ENCODE measurements around the gene SLC35B2. TPM values are rescaled to one million over a fixed set of nuclear protein-coding genes. Genes with fewer than 3 reads are reported as not detected.
A peak's percentile ranks its signal among the peaks of the same experiment; 100 is the strongest.

SLC35B2 gene
- total RNA-seq, 1 donor from 2014 or later = 26.1 TPM

DNA sequence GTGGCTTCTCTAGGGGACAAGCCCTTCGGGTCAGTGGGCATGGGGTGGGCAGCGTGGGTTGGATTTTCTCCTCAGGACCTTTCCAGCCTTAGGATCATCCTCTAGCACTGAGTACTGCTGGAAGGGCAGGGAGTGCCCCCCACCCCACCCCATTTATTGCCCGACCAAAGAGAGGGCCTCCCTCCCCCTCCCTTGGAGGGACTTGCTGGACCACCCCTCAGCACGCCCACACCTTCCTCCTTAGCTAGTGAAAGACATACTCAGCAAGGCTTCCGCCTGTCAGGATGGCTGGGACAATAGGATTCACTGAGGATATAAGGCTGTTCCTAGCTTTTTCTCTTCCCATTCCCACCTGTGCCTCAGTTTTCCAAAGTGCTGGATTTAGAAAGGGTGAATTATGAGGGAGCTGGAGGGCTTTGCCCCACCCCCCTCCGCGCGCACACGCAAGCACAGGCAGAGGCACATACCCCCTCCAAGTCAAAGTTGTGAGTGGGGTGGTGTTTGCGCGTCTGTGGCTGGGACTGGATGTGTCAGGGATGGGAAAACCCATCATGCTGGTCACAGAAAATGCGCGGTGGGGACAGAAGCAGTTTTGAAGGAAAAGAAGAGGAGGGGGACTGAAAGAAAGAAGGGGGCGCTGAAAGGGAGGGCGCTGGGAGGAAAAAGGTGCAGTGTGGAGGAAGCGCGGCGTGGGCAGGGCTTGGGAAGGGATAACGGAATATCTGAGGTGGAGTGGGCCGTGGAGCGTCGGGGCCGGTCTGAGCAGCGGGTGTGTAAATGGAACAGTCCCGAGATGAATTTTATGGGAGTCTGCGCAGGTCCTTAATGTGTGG, 34.6 kb downstream of the SLC35B2 start:
- Histone ChIP-seq H3K4me1 (ENCODE audit: control insufficient read depth in 3 of 3, insufficient read depth in 3 of 3, low read length in 3 of 3) (peaks cover 72 to 75% (median 74%) of the 10 kb centered on the region in 3 donors), H3K27me3 (ENCODE audit: control insufficient read depth in 3 of 3, insufficient read depth in 3 of 3, low read length in 3 of 3) (no peaks in the 10 kb centered on the region), H3K9ac (ENCODE audit: low read depth in 1 of 3, low read length in 3 of 3) (peak overlapping the region in 2 of 3 donors; percentile 74 to 85)

DNA sequence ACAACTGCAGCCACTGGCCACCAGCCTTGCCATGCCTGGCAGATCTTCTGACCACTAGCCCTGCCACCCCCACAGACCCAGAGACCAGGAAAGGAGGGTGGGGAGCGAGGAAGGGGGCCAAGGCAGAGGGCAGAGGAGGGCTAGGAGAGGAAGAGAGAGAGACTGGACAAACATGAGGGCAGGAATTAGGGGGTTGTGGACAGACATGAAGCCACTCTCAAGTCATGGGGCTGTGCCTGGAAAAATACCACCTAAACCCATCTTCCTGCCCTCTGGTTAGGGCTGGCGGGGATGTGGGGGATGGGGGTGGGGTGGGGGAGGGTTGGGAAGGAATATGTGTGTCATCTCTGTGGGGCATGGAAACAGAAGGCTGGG, 35.4 kb downstream of the SLC35B2 start:
- Histone ChIP-seq H3K27me3 (ENCODE audit: control insufficient read depth in 3 of 3, insufficient read depth in 3 of 3, low read length in 3 of 3) (no peaks in the 10 kb centered on the region), H3K27ac (ENCODE audit: low read depth, low read length) (peak overlapping the region; percentile 94), H3K4me3 (ENCODE audit: low read length in 3 of 3) (peak overlapping the region in 2 of 3 donors; percentile 32 to 60), H3K36me3 (ENCODE audit: control insufficient read depth in 3 of 3, insufficient read depth in 3 of 3, low read length in 3 of 3) (no peaks in the 10 kb centered on the region), H3K4me1 (ENCODE audit: control insufficient read depth in 3 of 3, insufficient read depth in 3 of 3, low read length in 3 of 3) (peaks cover 72 to 77% (median 74%) of the 10 kb centered on the region in 3 donors), H3K9me3 (ENCODE audit: control insufficient read depth in 3 of 3, low read length in 3 of 3) (no peaks in the 10 kb centered on the region), H3K9ac (ENCODE audit: low read depth in 1 of 3, low read length in 3 of 3) (peak overlapping the region; percentile 27 to 80 (median 74))

More for the DNA sequence above, 34.6 kb downstream of the SLC35B2 start:
- H3K36me3 ChIP-seq (ENCODE audit: control insufficient read depth in 3 of 3, insufficient read depth in 3 of 3, low read length in 3 of 3) = peaks cover 0 to 2% (median 0%) of the 10 kb centered on the region in 3 donors
- no peaks in the 10 kb centered on the region for H3K9me3 ChIP-seq (ENCODE audit: control insufficient read depth in 3 of 3, low read length in 3 of 3)
- peak overlapping the region; percentile 94 for H3K27ac ChIP-seq (ENCODE audit: low read depth, low read length)
- peak overlapping the region; percentile 65 to 73 (median 66) for H3K4me3 ChIP-seq (ENCODE audit: low read length in 3 of 3)

DNA sequence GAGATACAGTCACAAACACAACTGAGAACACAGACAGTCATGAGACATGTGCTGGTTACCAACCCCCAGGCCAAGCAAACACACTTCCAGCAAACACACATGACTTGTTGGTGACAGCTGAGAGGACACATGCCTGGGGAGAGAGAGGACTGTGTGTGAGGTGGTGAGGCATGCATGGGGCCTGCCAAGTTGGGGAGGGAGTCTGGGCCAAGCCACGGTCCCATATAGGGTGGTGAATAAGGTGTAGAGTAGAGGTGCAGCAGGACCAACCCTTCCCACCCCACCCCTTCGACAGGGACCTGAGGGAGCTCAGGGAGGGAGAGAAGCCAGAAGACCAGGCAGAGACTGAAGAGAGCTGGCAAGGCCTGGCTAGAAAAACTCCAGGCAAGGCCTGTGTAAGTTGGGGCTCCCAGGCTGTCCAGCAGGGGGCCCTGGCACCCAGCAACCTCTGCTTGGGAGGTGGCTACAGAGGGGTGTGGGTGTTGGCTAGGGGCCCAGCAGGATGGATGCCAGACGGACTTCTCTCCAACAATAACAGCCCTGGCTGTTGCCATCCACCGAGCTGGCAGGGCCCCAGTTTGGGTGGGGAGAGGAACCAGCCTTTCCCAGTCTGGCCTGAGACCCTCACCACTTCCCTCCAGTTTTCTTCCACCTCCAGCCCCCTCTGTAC, 35.9 kb downstream of the SLC35B2 start:
- Histone ChIP-seq H3K27me3 (ENCODE audit: control insufficient read depth in 3 of 3, insufficient read depth in 3 of 3, low read length in 3 of 3) (no peaks in the 10 kb centered on the region), H3K4me3 (ENCODE audit: low read length in 3 of 3) (peak overlapping the region; percentile 24 to 60 (median 32)), H3K9me3 (ENCODE audit: control insufficient read depth in 3 of 3, low read length in 3 of 3) (no peaks in the 10 kb centered on the region), H3K36me3 (ENCODE audit: control insufficient read depth in 3 of 3, insufficient read depth in 3 of 3, low read length in 3 of 3) (no peaks in the 10 kb centered on the region), H3K27ac (ENCODE audit: low read depth, low read length) (peak overlapping the region; percentile 94), H3K4me1 (ENCODE audit: control insufficient read depth in 3 of 3, insufficient read depth in 3 of 3, low read length in 3 of 3) (peaks cover 72 to 76% (median 74%) of the 10 kb centered on the region in 3 donors), H3K9ac (ENCODE audit: low read depth in 1 of 3, low read length in 3 of 3) (peak overlapping the region; percentile 27 to 80 (median 63))

DNA sequence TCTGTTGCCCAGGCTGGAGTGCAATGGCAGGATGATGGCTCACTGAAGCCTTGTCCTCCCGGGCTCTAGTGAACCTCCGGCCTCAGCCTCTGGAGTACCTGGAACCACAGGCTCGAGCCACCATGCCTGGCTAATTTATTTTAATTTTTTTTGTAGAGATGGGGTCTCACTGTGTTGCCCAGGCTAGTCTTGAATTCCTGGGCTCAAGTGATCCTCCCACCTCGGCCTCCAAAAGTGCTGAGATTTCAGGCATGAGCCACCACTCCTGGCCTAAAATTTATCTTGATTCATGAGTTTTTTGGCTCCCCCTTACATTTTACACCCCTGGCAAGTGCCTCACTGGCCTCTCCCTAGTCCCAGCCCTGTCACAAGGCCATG, 36.4 kb downstream of the SLC35B2 start:
- Histone ChIP-seq H3K4me1 (ENCODE audit: control insufficient read depth in 3 of 3, insufficient read depth in 3 of 3, low read length in 3 of 3) (peaks cover 71 to 75% (median 72%) of the 10 kb centered on the region in 3 donors), H3K9me3 (ENCODE audit: control insufficient read depth in 3 of 3, low read length in 3 of 3) (no peaks in the 10 kb centered on the region), H3K27ac (ENCODE audit: low read depth, low read length) (peak overlapping the region; percentile 94), H3K4me3 (ENCODE audit: low read length in 3 of 3) (peak overlapping the region in 1 of 3 donors; percentile 3), H3K36me3 (ENCODE audit: control insufficient read depth in 3 of 3, insufficient read depth in 3 of 3, low read length in 3 of 3) (no peaks in the 10 kb centered on the region), H3K9ac (ENCODE audit: low read depth in 1 of 3, low read length in 3 of 3) (peak overlapping the region in 2 of 3 donors; percentile 38 to 80), H3K27me3 (ENCODE audit: control insufficient read depth in 3 of 3, insufficient read depth in 3 of 3, low read length in 3 of 3) (no peaks in the 10 kb centered on the region)

DNA sequence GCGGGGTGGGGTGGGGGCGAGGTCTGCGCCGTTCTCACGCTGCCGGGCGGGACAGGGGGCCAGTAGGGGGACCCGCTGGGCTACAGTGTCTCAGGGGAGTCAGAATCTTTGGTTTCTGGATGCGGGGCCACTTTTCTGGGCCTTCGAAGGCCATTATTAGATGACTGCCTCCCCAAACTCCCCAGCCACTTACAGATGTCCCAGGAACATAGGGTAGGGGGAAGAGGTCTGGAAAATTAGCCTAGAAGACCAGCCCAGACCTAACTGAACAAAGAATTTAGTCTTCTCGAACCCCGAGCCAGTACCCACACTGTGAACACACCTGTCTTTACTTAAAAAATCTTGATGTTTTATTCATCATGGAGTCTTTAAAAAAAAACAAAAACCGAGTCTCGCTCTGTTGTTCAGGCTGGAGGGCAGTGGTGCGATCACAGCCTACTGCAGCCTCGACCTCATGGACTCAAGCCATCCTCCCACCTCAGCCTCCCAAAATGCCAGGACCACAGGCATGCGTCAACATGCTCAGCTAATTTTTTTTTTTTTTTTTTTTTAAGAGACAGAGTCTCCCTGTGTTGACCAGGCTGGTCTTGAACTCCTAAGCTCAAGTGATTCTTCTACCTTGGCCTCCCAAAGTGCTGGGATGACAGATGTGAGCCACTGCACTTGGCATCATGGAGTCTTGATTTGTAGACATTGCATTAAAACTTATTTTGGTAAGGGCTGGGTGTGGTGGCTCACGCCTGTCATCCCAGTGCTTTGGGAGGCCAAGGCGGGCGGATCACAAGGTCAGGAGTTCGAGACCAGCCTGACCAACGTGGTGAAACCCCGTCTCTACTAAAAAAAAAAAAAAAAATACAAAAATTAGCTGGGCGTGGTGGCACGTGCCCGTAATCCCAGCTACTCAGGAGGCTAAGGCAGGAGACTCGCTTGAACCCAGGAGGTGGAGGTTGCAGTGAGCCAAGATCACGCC, 37.2 kb downstream of the SLC35B2 start:
- peak overlapping the region in 2 of 3 donors; percentile 38 to 61 for H3K9ac ChIP-seq (ENCODE audit: low read depth in 1 of 3, low read length in 3 of 3)
- H3K4me3 ChIP-seq (ENCODE audit: low read length in 3 of 3) = peak overlapping the region; percentile 55 to 73 (median 64)
- peak overlapping the region; percentile 94 for H3K27ac ChIP-seq (ENCODE audit: low read depth, low read length)
- no peaks in the 10 kb centered on the region for H3K9me3 ChIP-seq (ENCODE audit: control insufficient read depth in 3 of 3, low read length in 3 of 3)
- peaks cover 64 to 69% (median 64%) of the 10 kb centered on the region in 3 donors for H3K4me1 ChIP-seq (ENCODE audit: control insufficient read depth in 3 of 3, insufficient read depth in 3 of 3, low read length in 3 of 3)
- no peaks in the 10 kb centered on the region for H3K27me3 ChIP-seq (ENCODE audit: control insufficient read depth in 3 of 3, insufficient read depth in 3 of 3, low read length in 3 of 3)
- H3K36me3 ChIP-seq (ENCODE audit: control insufficient read depth in 3 of 3, insufficient read depth in 3 of 3, low read length in 3 of 3) = no peaks in the 10 kb centered on the region

DNA sequence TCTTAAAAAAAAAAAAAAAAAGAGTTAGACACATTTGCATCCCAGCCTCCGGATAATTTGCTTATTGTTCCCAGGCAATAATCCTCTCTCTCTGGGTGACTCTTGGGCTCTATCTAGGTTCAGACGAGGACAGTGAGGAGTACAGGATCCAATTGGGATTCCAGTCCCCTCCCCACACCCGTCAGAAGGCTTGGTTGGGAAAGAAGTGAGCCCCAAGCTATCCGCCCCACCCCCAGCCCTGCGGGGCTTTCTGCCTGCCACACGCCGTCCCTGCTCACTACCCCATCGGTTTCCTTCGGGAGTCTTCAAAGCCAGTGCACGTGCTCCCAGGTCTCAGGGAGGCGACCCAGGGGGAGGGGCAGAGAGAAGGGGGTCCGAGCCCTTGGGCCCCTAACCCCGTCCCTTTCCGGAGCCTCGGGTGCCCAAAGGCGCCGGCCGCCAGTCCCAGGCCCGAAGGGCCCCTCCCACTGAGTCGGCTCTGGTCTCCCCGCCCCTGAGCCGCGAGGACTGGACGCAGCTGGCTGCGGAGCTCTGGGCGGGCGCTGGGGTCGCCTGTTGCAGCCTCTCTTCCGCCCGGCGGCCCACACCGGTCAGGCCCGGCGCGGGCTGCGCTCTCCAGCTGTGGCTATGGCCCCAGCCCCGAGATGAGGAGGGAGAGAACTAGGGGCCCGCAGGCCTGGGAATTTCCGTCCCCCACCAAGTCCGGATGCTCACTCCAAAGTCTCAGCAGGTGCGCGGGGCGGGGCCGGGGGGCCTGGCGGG, 38.1 kb downstream of the SLC35B2 start:
- Histone ChIP-seq H3K36me3 (ENCODE audit: control insufficient read depth in 3 of 3, insufficient read depth in 3 of 3, low read length in 3 of 3) (no peaks in the 10 kb centered on the region), H3K27ac (ENCODE audit: low read depth, low read length) (peak overlapping the region; percentile 94), H3K27me3 (ENCODE audit: control insufficient read depth in 3 of 3, insufficient read depth in 3 of 3, low read length in 3 of 3) (no peaks in the 10 kb centered on the region), H3K4me3 (ENCODE audit: low read length in 3 of 3) (peak overlapping the region; percentile 55 to 73 (median 65)), H3K9ac (ENCODE audit: low read depth in 1 of 3, low read length in 3 of 3) (peak overlapping the region; percentile 43 to 84 (median 48)), H3K9me3 (ENCODE audit: control insufficient read depth in 3 of 3, low read length in 3 of 3) (no peaks in the 10 kb centered on the region), H3K4me1 (ENCODE audit: control insufficient read depth in 3 of 3, insufficient read depth in 3 of 3, low read length in 3 of 3) (peaks cover 55 to 60% (median 56%) of the 10 kb centered on the region in 3 donors)

DNA sequence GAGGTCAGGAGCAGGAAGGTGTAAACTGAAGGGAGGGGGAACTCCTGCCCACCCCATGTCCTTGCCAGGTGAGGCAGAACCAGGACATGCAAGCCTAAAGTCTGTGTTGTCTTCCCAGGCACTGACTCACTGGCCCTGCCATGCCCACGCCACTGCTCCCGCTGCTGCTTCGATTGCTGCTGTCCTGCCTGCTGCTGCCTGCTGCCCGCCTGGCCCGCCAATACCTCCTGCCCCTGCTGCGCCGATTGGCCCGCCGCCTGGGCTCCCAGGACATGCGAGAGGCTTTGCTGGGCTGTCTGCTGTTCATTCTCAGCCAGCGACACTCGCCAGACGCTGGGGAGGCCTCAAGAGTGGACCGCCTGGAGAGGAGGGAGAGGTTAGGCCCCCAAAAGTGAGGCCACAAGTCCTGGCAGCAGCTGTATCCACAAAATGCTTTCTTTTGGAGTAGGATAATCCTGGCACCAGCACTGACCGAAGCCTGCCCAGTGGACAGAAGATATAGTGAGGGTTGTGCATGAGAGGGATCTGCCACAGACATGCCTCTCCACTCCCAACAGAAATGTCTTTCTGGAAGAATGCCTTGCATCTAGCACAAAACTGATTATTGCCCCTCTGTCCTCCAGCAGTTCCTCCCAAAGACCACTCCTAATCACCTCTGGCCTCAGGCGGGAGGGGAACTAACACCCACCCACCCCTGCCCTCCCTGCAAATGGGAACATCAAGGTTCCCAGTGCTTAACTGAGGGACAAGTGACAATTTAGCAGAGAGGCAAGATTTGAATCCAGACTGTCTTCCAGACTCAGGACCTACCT, 39.8 kb downstream of the SLC35B2 start:
- H3K27ac ChIP-seq (ENCODE audit: low read depth, low read length) = peak overlapping the region; percentile 94
- H3K4me1 ChIP-seq (ENCODE audit: control insufficient read depth in 3 of 3, insufficient read depth in 3 of 3, low read length in 3 of 3) = peaks cover 45 to 51% (median 47%) of the 10 kb centered on the region in 3 donors
- no peaks in the 10 kb centered on the region for H3K9me3 ChIP-seq (ENCODE audit: control insufficient read depth in 3 of 3, low read length in 3 of 3)
- no peaks in the 10 kb centered on the region for H3K36me3 ChIP-seq (ENCODE audit: control insufficient read depth in 3 of 3, insufficient read depth in 3 of 3, low read length in 3 of 3)
- peak overlapping the region; percentile 30 to 54 (median 43) for H3K4me3 ChIP-seq (ENCODE audit: low read length in 3 of 3)
- H3K27me3 ChIP-seq (ENCODE audit: control insufficient read depth in 3 of 3, insufficient read depth in 3 of 3, low read length in 3 of 3) = no peaks in the 10 kb centered on the region
- H3K9ac ChIP-seq (ENCODE audit: low read depth in 1 of 3, low read length in 3 of 3) = peak overlapping the region; percentile 53 to 77 (median 66)

DNA sequence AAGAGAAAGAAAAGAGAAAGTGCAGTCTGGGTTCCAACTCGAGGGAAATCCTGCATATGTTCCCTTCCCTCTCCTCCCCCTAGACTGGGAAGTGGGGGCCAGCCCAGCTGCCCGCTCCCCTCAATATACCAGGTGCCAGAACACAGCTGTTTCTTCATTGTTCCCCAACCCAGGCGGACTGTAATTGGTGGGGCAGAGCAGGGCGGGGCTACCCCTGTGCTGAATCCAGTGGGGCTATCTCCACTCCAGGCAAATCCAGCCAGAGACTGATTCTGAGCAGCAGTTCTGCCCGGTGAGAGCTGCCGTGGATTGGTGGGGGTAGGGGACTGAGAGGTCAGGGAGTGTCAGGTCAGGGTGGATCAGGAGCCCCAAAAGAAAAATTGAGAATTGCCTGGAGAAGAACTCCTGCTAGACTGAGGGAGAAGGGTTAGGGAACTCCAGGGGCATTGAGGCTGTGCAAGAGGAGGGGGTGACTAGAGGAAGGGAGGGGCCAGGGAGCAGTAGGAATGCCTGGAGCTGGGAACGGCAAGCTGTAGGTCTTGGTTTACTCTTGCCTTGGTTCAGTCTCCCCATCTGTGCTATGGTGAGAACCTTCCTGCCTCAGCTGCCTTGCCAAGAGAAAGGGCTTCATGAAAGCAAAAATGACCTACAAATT, 40.5 kb downstream of the SLC35B2 start, which contains the start of gene MYMX:
Gene MYMX, plus strand, starts transcription at position 250 of the 655 bp plus-strand sequence. CDS start 546 bp downstream, outside the sequence.
- H3K27ac ChIP-seq (ENCODE audit: low read depth, low read length) = peak within 1 kb of the TSS; percentile 94
- H3K27me3 ChIP-seq (ENCODE audit: control insufficient read depth in 3 of 3, insufficient read depth in 3 of 3, low read length in 3 of 3) = no peaks in the 10 kb centered on the region
- H3K4me1 ChIP-seq (ENCODE audit: control insufficient read depth in 3 of 3, insufficient read depth in 3 of 3, low read length in 3 of 3) = peaks cover 39 to 44% (median 43%) of the 10 kb centered on the region in 3 donors
- no peaks in the 10 kb centered on the region for H3K36me3 ChIP-seq (ENCODE audit: control insufficient read depth in 3 of 3, insufficient read depth in 3 of 3, low read length in 3 of 3)
- H3K9me3 ChIP-seq (ENCODE audit: control insufficient read depth in 3 of 3, low read length in 3 of 3) = no peaks in the 10 kb centered on the region
- peak within 1 kb of the TSS; percentile 53 to 77 (median 66) for H3K9ac ChIP-seq (ENCODE audit: low read depth in 1 of 3, low read length in 3 of 3)
- peak within 1 kb of the TSS; percentile 30 to 54 (median 43) for H3K4me3 ChIP-seq (ENCODE audit: low read length in 3 of 3)

Measured in skeletal muscle tissue (tissue), 4 donors.